Testis (tissue), 3 donors: ENCODE measurements around the gene WNT6. TPM values are rescaled to one million over a fixed set of nuclear protein-coding genes. Genes with fewer than 3 reads are reported as not detected.

Source experiments
- DNase-seq: peaks from one replicate; pipeline ENCODE4 v3.0.0-alpha.2; 2019
- H3K27ac ChIP-seq, 2 donors: fragments of 200-600 bp; sonication (generic); one replicate each; pipeline ENCODE4 v1.5.1; 2019
- H3K27me3 ChIP-seq: fragments of 200-600 bp; sonication (generic); one replicate; pipeline ENCODE4 v1.5.1; 2019
- H3K36me3 ChIP-seq: fragments of 200-600 bp; sonication (generic); one replicate; pipeline ENCODE4 v1.5.1; 2017; ENCODE audit warnings: low read depth; ENCODE audit errors: missing control alignments
- H3K4me1 ChIP-seq: fragments of 200-600 bp; sonication (generic); one replicate; pipeline ENCODE4 v1.5.1; 2019
- H3K4me3 ChIP-seq, 2 donors: fragments of 200-600 bp; sonication (generic); one replicate each; pipeline ENCODE4 v1.5.1; 2017 to 2019
- H3K9me3 ChIP-seq: fragments of 200-600 bp; sonication (generic); one replicate; pipeline ENCODE4 v1.5.1; 2017
- POLR2A ChIP-seq: fragments of 450-650 bp; IDR thresholded peaks from one replicate; pipeline ENCODE4 v1.6.1; 2017; ENCODE audit warnings: antibody characterized with exemption, mild to moderate bottlenecking, moderate library complexity
- WGBS, 2 donors: methylation state at CpG; one replicate each; pipeline ENCODE4 v1.1.5; 2018; 5-methylcytosine and 5-hydroxymethylcytosine counted together
- intact Hi-C: fragments of 100-400 bp; cut with DNase I; formaldehyde crosslinking; loops from one replicate; pipeline ENCODE4 v1.15.1; 2023; ENCODE audit warnings: low total_unique reads
- microRNA-seq, 2 donors: library from miRNA; unstranded; fragments of <30 nt; microRNA quantifications; one replicate each; pipeline ENCODE4, GENCODE V29; 2016; ENCODE audit warnings: borderline number of aligned reads in 2 of 2, borderline replicate concordance in 1 of 2
- polyA plus RNA-seq: library from polyadenylated mRNA; stranded (reverse); fragments of 350-450 nt; fragmentation: Illumina TruSeq; extraction: RNeasy Lipid Tissue Mini Kit (QIAGEN cat#74804); gene quantifications from one replicate; pipeline ENCODE4 v1.2.3, GENCODE V29; 2014; ENCODE audit warnings: low read depth, low replicate concordance; ENCODE audit not compliant: insufficient read depth
- small RNA-seq, 2 donors: library from RNA; depleted of rRNA; stranded (forward); fragments of <200 nt; gene quantifications; one replicate each; pipeline ENCODE3, GENCODE V24; 2016
- total RNA-seq, 2 donors: library from RNA; depleted of rRNA; stranded (reverse); fragments of >200 nt; gene quantifications; one replicate each; pipeline ENCODE4 v1.2.3, GENCODE V29; 2016
- TF ChIP-seq, protein P1 (sequence below), 3 experiments: fragments of 450-650 bp in 2 of 3; fragments of 200-600 bp in 1 of 3; sonication (generic) in 1 of 3; IDR thresholded peaks; one replicate each; pipeline ENCODE4 v1.5.1; 2016 to 2019; ENCODE audit warnings: antibody characterized with exemption in 3 of 3, mild to moderate bottlenecking in 2 of 3, moderate library complexity in 1 of 3

WNT6 gene
- total and polyA plus RNA-seq, 3 donors from 2014 or later = 2.7 to 46.5 (median 5.5) TPM

DNA sequence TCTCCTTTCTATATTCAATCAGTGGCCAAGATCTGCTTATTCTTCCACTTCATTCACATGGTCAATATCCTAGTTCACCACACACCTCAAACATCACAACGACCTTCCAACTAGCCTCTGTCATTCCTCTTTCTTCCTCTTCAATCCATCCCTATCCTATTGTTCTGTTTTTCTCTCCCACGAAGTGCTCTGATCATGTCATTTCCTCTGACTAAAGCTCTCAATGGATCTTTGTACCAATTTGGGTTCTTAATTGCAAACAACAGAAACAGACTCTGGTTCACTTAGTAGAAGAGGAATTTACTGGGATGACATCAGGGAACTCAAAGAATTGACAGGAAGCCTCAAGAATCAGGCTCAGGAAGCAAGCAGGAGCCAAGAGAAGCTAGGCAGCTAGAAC lies 44.6 kb downstream of the WNT6 start:
- Histone ChIP-seq H3K4me3 (no peak overlapping the region), H3K4me1 (peaks cover under 1% of the 10 kb centered on the region), H3K27me3 (no peaks in the 10 kb centered on the region), H3K36me3 (no peaks in the 10 kb centered on the region), H3K27ac (no peak overlapping the region), H3K9me3 (no peaks in the 10 kb centered on the region)
- DNase-seq = no peak
- WGBS, 2 donors = 46 to 60% methylated on average over 2 of the region's 2 CpGs
- intact Hi-C loops = no loop called here
- TF ChIP-seq POLR2A = no peak
- TF ChIP-seq, protein P1, sequence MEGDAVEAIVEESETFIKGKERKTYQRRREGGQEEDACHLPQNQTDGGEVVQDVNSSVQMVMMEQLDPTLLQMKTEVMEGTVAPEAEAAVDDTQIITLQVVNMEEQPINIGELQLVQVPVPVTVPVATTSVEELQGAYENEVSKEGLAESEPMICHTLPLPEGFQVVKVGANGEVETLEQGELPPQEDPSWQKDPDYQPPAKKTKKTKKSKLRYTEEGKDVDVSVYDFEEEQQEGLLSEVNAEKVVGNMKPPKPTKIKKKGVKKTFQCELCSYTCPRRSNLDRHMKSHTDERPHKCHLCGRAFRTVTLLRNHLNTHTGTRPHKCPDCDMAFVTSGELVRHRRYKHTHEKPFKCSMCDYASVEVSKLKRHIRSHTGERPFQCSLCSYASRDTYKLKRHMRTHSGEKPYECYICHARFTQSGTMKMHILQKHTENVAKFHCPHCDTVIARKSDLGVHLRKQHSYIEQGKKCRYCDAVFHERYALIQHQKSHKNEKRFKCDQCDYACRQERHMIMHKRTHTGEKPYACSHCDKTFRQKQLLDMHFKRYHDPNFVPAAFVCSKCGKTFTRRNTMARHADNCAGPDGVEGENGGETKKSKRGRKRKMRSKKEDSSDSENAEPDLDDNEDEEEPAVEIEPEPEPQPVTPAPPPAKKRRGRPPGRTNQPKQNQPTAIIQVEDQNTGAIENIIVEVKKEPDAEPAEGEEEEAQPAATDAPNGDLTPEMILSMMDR (IDR thresholded peaks at IDR 0.05) = no peak

GRCh38 chr2:218908721-218909619 lies 49.4 kb downstream of the WNT6 start:
- intact Hi-C loops = no loop called here
- H3K27me3 ChIP-seq = no peaks in the 10 kb centered on the region
- TF ChIP-seq POLR2A = no peak
- TF ChIP-seq, protein P1 (IDR thresholded peaks at IDR 0.05) = no peak
- peaks cover 4% of the 10 kb centered on the region for H3K4me1 ChIP-seq
- DNase-seq = peak; percentile 95
- H3K4me3 ChIP-seq = peak overlapping the region; percentile 59 to 72
- 2% methylated on average over 36 to 52 of the region's 58 CpGs for WGBS, 2 donors
- no peaks in the 10 kb centered on the region for H3K9me3 ChIP-seq
- no peaks in the 10 kb centered on the region for H3K36me3 ChIP-seq
- no peak overlapping the region for H3K27ac ChIP-seq

DNA sequence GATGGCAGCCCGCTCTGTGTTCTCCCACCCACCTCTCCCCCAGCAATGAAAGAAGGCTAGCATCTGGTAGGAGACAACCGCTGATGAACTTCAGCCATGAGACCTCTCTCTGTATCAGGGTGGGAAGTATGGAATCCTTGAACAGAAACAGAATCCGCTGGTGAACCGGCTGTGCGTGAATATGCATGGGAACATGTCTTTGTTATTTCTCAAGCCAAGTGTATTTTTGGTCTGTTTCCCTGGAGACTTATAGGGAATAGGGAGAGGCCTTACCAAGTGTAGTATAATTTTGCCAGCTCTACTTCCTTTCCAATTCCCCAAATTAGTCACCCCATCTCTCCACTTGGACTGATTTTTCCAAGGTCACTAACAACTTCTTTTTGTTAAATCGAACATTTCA lies 51.1 kb downstream of the WNT6 start:
- DNase-seq = no peak
- no peak overlapping the region for H3K4me3 ChIP-seq
- no peaks in the 10 kb centered on the region for H3K36me3 ChIP-seq
- H3K27ac ChIP-seq = no peak overlapping the region
- H3K4me1 ChIP-seq = peaks cover 4% of the 10 kb centered on the region
- 53 to 65% methylated on average over 6 of the region's 6 CpGs for WGBS, 2 donors
- no peak for TF ChIP-seq POLR2A
- TF ChIP-seq, protein P1 (IDR thresholded peaks at IDR 0.05) = no peak
- no peaks in the 10 kb centered on the region for H3K27me3 ChIP-seq
- no peaks in the 10 kb centered on the region for H3K9me3 ChIP-seq
- intact Hi-C loops = no loop called here

DNA sequence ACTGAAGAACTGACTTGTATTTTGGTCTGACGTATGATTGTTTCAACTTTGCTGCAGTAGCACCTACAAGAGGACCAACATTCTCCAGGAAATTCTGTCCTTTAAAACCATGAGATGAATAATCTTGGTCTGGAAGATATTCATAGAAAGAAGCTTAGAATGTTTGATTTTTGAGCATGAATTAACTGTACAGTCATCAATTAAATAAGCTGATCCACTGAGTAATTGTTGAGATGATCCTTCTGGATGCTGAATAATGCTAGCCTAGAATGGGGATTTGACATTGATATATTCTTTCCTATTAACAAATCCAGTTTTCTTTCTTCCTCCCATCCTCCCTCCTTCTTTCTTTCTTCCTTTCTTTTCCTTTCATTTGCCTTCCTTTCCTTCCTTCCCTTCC lies 60.9 kb downstream of the WNT6 start:
- Histone ChIP-seq H3K27me3 (no peaks in the 10 kb centered on the region), H3K4me1 (no peaks in the 10 kb centered on the region), H3K9me3 (no peaks in the 10 kb centered on the region), H3K4me3 (no peak overlapping the region), H3K27ac (no peak overlapping the region), H3K36me3 (no peaks in the 10 kb centered on the region)
- intact Hi-C loops = no loop called here
- WGBS, 2 donors = 92 to 97% methylated on average over 1 of the region's 1 CpG
- no peak for DNase-seq
- TF ChIP-seq POLR2A = no peak
- TF ChIP-seq, protein P1 (IDR thresholded peaks at IDR 0.05) = no peak

Small RNAs within 50 kb of the gene (microRNA-seq; reads per million reads assigned to microRNA genes)
- 0 reads per million in 2 donors for gene MIR9500

Small RNAs within 50 kb of the gene (small RNA-seq; reads per million reads assigned to genes)
- gene RNU6-642P = 0 reads per million in 2 donors

Other genes starting within 250 kb of the WNT6 start
- gene ZNF142, start 200.2 kb upstream of the WNT6 start, total RNA-seq = 10 to 100 TPM; 32.7 to 39.3 TPM
- 23.3 TPM for gene ZNF142, start 200.2 kb upstream of the WNT6 start, polyA plus RNA-seq
- 10 to 100 TPM; 37.0 to 39.4 TPM for gene BCS1L, start 200.1 kb upstream of the WNT6 start, total RNA-seq
- gene BCS1L, start 200.1 kb upstream of the WNT6 start, polyA plus RNA-seq = 22.3 TPM
- 10 to 100 TPM; 26.0 to 36.0 TPM for gene RNF25, start 187.8 kb upstream of the WNT6 start, total RNA-seq
- gene RNF25, start 187.8 kb upstream of the WNT6 start, polyA plus RNA-seq = 57.8 TPM
- gene STK36, start 187.7 kb upstream of the WNT6 start, total RNA-seq = 100 to 1,000 TPM; 168 to 186 TPM
- 153 TPM for gene STK36, start 187.7 kb upstream of the WNT6 start, polyA plus RNA-seq
- 10 to 100 TPM; 86.0 to 96.9 TPM for gene TTLL4, start 149.0 kb upstream of the WNT6 start, total RNA-seq
- 141 TPM for gene TTLL4, start 149.0 kb upstream of the WNT6 start, polyA plus RNA-seq
- 10 to 100 TPM; 37.2 to 62.8 TPM for gene CYP27A1, start 77.7 kb upstream of the WNT6 start, total RNA-seq
- gene CYP27A1, start 77.7 kb upstream of the WNT6 start, polyA plus RNA-seq = 30.2 TPM
- gene PRKAG3, start 28.0 kb upstream of the WNT6 start, total RNA-seq = under 1 TPM; 0.25 to 0.39 TPM
- 0.40 TPM for gene PRKAG3, start 28.0 kb upstream of the WNT6 start, polyA plus RNA-seq
- gene WNT10A, start 21.0 kb downstream of the WNT6 start, total RNA-seq = 1 to 10 TPM; 1.5 to 2.5 TPM
- 2.1 TPM for gene WNT10A, start 21.0 kb downstream of the WNT6 start, polyA plus RNA-seq
- gene CDK5R2, start 99.9 kb downstream of the WNT6 start, total RNA-seq = 1 to 10 TPM; 1.2 to 1.6 TPM
- gene CDK5R2, start 99.9 kb downstream of the WNT6 start, polyA plus RNA-seq = 0.83 TPM
- not detected for gene FEV, start 125.4 kb downstream of the WNT6 start, total RNA-seq
- gene FEV, start 125.4 kb downstream of the WNT6 start, polyA plus RNA-seq = not detected
- gene CRYBA2, start 133.6 kb downstream of the WNT6 start, total RNA-seq = 1 to 10 TPM in 1 of 2 donors, under 1 TPM in 1; 0.56 to 2.9 TPM
- gene CRYBA2, start 133.6 kb downstream of the WNT6 start, polyA plus RNA-seq = 2.7 TPM
- gene CFAP65, start 181.7 kb downstream of the WNT6 start, total RNA-seq = 10 to 100 TPM; 15.5 to 23.7 TPM
- gene CFAP65, start 181.7 kb downstream of the WNT6 start, polyA plus RNA-seq = 42.9 TPM
- under 1 TPM; 0.19 to 0.39 TPM for gene IHH, start 201.1 kb downstream of the WNT6 start, total RNA-seq
- gene IHH, start 201.1 kb downstream of the WNT6 start, polyA plus RNA-seq = 1.1 TPM